HG03159 (cell line): ENCODE results near the gene TULP4.
A peak's percentile ranks its signal among the peaks of the same experiment; 100 is the strongest.
"Not testable (repeated sequence)": the region's sequence is repeated elsewhere in the genome, so short reads cannot be mapped to it uniquely, and the experiment has no call there.

ENCODE experiments used
- ATAC-seq: cut with Tn5 transposase; IDR thresholded peaks from one replicate; pipeline ENCODE4 v1.9.1; 2021; ENCODE audit warnings: mild to moderate bottlenecking, moderate library complexity; ENCODE audit not compliant: unreplicated experiment

The TULP4 gene

GRCh38 chr6:158327211-158327610, 14.9 kb downstream of the TULP4 start:
- no peak for ATAC-seq

GRCh38 chr6:158328952-158329351, 16.7 kb downstream of the TULP4 start:
- no peak for ATAC-seq

- no peak for ATAC-seq
Measured at GRCh38 chr6:158329531-158329930, 17.3 kb downstream of the TULP4 start.

GRCh38 chr6:158330016-158330415, 17.8 kb downstream of the TULP4 start:
- no peak for ATAC-seq

- ATAC-seq, result no peak
Measured at GRCh38 chr6:158332237-158332636, 20.0 kb downstream of the TULP4 start.

GRCh38 chr6:158333094-158333493, 20.8 kb downstream of the TULP4 start:
- ATAC-seq, result no peak

GRCh38 chr6:158334534-158334933, 22.3 kb downstream of the TULP4 start:
- no peak for ATAC-seq

- ATAC-seq, result no peak
Measured at GRCh38 chr6:158337332-158337731, 25.1 kb downstream of the TULP4 start.

- ATAC-seq, result no peak
Measured at GRCh38 chr6:158338311-158339112, 26.2 kb downstream of the TULP4 start.

GRCh38 chr6:158339197-158339596, 26.9 kb downstream of the TULP4 start:
- ATAC-seq, result not testable (repeated sequence)

GRCh38 chr6:158340252-158340651, 28.0 kb downstream of the TULP4 start:
- no peak for ATAC-seq

GRCh38 chr6:158344534-158344933, 32.3 kb downstream of the TULP4 start:
- ATAC-seq, result peak; percentile 58

- not testable (repeated sequence) for ATAC-seq
Measured at GRCh38 chr6:158345444-158345843, 33.2 kb downstream of the TULP4 start.

- ATAC-seq, result no peak
Measured at GRCh38 chr6:158347335-158347734, 35.1 kb downstream of the TULP4 start.

GRCh38 chr6:158348737-158349504, 36.7 kb downstream of the TULP4 start:
- not testable (repeated sequence) for ATAC-seq

- ATAC-seq, result not testable (repeated sequence)
Measured at GRCh38 chr6:158349505-158350275, 37.4 kb downstream of the TULP4 start.

- not testable (repeated sequence) for ATAC-seq
Measured at GRCh38 chr6:158350731-158351130, 38.5 kb downstream of the TULP4 start.

GRCh38 chr6:158353883-158354877, 41.9 kb downstream of the TULP4 start:
- no peak for ATAC-seq

- peak; percentile 18 for ATAC-seq
Measured at GRCh38 chr6:158356586-158357546, 44.6 kb downstream of the TULP4 start.
